ENCODE data around the gene DHRS2. TPM values are rescaled to one million over a fixed set of nuclear protein-coding genes. Genes with fewer than 3 reads are reported as not detected.

The DHRS2 gene
- polyA plus RNA-seq, 1 of the 3 experiments (the other 2 are of a cell fraction) = 1.2 TPM

GRCh38 chr14:23672200-23672599, 36.0 kb downstream of the DHRS2 start:
- WGBS (ENCODE audit: low lambda C conversion rate) = 17% methylated on average over 1 of the region's 1 CpG
- H3K27ac ChIP-seq (ENCODE audit: low read depth in 2 of 2, low read length in 1 of 2) = no peak overlapping the region
- no peak overlapping the region for H3K9ac ChIP-seq
- no peaks in the 10 kb centered on the region for H3K4me1 ChIP-seq (ENCODE audit: control insufficient read depth in 1 of 2, insufficient read depth in 2 of 2, low read depth in 1 of 2, low read length in 1 of 2)
- ChIA-PET CTCF (interaction anchor here (0.6 to 1.5 kb wide), 2 partner anchors 27 to 40 kb away, joined by 3 to 4 read pairs; no protein-coding TSS in a partner anchor), POLR2A (no interaction called here)
- no peaks in the 10 kb centered on the region; the same call in 1 of the 2 replicates for H3K27me3 ChIP-seq (ENCODE audit: insufficient read depth)
- H3K79me2 ChIP-seq (ENCODE audit: insufficient read depth) = no peaks in the 10 kb centered on the region
- no peak overlapping the region for H3K4me3 ChIP-seq (ENCODE audit: low read depth in 2 of 2, low read length in 1 of 2)
- H3F3A ChIP-seq (replicated peaks; ENCODE audit: insufficient read depth) = no peaks in the 10 kb centered on the region
- H2AFZ ChIP-seq (ENCODE audit: low read depth) = no peak overlapping the region
- no peaks in the 10 kb centered on the region for H3K9me2 ChIP-seq
- no peaks in the 10 kb centered on the region for H3K9me3 ChIP-seq
- H3K36me3 ChIP-seq (replicated peaks in 1 of 2; ENCODE audit: control insufficient read depth in 1 of 2, insufficient read depth in 2 of 2, low read length in 1 of 2) = no peaks in the 10 kb centered on the region
- no peak overlapping the region for H3K4me2 ChIP-seq
- H4K20me1 ChIP-seq (ENCODE audit: insufficient read depth) = no peaks in the 10 kb centered on the region
- TF ChIP-seq EZH2phosphoT487 (IDR thresholded peaks at IDR 0.05; ENCODE audit: borderline replicate concordance, low read depth) (no peak), EP300 (IDR thresholded peaks at IDR 0.05; ENCODE audit: borderline replicate concordance in 1 of 2, low read depth in 1 of 2, low read length in 1 of 2) (no peak), RFX5 (IDR thresholded peaks at IDR 0.05; ENCODE audit: low read length) (no peak), GABPA (IDR thresholded peaks at IDR 0.05; ENCODE audit: low read depth) (no peak), TAF1 (IDR thresholded peaks at IDR 0.05; ENCODE audit: borderline replicate concordance, low read depth, low read length) (no peak), RXRA (IDR thresholded peaks at IDR 0.05; ENCODE audit: borderline replicate concordance, low read depth) (no peak), RCOR1 (IDR thresholded peaks at IDR 0.05; ENCODE audit: low read length) (no peak), NFIC (IDR thresholded peaks at IDR 0.05; ENCODE audit: borderline replicate concordance) (no peak), ZBTB33 (IDR thresholded peaks at IDR 0.05; ENCODE audit: borderline replicate concordance, low read depth) (no peak)
- TF ChIP-seq, protein P1, sequence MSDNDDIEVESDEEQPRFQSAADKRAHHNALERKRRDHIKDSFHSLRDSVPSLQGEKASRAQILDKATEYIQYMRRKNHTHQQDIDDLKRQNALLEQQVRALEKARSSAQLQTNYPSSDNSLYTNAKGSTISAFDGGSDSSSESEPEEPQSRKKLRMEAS (IDR thresholded peaks at IDR 0.05; ENCODE audit: low read depth) = no peak
- no peak for DNase-seq

DNA sequence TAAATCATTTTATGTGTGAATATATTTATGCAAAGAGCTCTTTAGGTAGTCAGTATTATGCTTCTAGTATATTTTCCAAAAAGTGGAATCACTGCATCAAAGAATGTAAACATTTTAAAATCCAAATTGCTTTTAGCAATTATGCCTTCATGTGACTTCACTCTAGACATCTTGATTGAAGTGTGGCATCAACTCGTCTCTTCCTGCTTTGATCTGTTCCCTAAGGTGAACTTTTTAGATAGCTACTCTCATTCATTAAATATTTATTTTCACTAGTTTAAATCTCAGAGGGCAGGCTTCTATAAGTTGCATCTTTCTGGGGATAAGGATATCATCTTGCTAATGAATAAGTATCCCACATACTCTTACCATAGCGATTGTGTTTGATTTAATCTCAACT, 39.2 kb downstream of the DHRS2 start:
- ChIA-PET CTCF (interaction anchor here (0.9 to 1.2 kb wide), 2 partner anchors 9 to 44 kb away, joined by 5 read pairs; no protein-coding TSS in a partner anchor), POLR2A (no interaction called here)
- no peak overlapping the region for H3K9ac ChIP-seq
- H3K4me2 ChIP-seq = no peak overlapping the region
- H3K4me1 ChIP-seq (ENCODE audit: control insufficient read depth in 1 of 2, insufficient read depth in 2 of 2, low read depth in 1 of 2, low read length in 1 of 2) = no peaks in the 10 kb centered on the region
- no peak overlapping the region for H3K27ac ChIP-seq (ENCODE audit: low read depth in 2 of 2, low read length in 1 of 2)
- H4K20me1 ChIP-seq (ENCODE audit: insufficient read depth) = no peaks in the 10 kb centered on the region
- no peak overlapping the region for H2AFZ ChIP-seq (ENCODE audit: low read depth)
- H3K9me3 ChIP-seq = no peaks in the 10 kb centered on the region
- no peak for DNase-seq
- 13% methylated on average over 2 of the region's 2 CpGs for WGBS (ENCODE audit: low lambda C conversion rate)
- H3K79me2 ChIP-seq (ENCODE audit: insufficient read depth) = no peaks in the 10 kb centered on the region
- H3K4me3 ChIP-seq (ENCODE audit: low read depth in 2 of 2, low read length in 1 of 2) = no peak overlapping the region
- H3K27me3 ChIP-seq (ENCODE audit: insufficient read depth) = no peaks in the 10 kb centered on the region; the same call in 1 of the 2 replicates
- H3F3A ChIP-seq (replicated peaks; ENCODE audit: insufficient read depth) = no peaks in the 10 kb centered on the region
- no peaks in the 10 kb centered on the region for H3K36me3 ChIP-seq (replicated peaks in 1 of 2; ENCODE audit: control insufficient read depth in 1 of 2, insufficient read depth in 2 of 2, low read length in 1 of 2)
- no peaks in the 10 kb centered on the region for H3K9me2 ChIP-seq
- TF ChIP-seq CHD2 (IDR thresholded peaks at IDR 0.05; ENCODE audit: low read length, partially characterized antibody) (no peak), FOSL2 (IDR thresholded peaks at IDR 0.05; ENCODE audit: borderline replicate concordance, low read depth) (no peak), TAF1 (IDR thresholded peaks at IDR 0.05; ENCODE audit: borderline replicate concordance, low read depth, low read length) (no peak), GABPA (IDR thresholded peaks at IDR 0.05; ENCODE audit: low read depth) (no peak), GATA2 (CRISPR knock-in tag; IDR thresholded peaks at IDR 0.05) (no peak), YY1 (IDR thresholded peaks at IDR 0.05; ENCODE audit: low read depth) (no peak), IRF3 (IDR thresholded peaks at IDR 0.05; ENCODE audit: low read depth, low read length) (no peak), RFX5 (IDR thresholded peaks at IDR 0.05; ENCODE audit: low read length) (no peak), SMC3 (IDR thresholded peaks at IDR 0.05; ENCODE audit: low read depth, low read length) (no peak), FOXM1 (IDR thresholded peaks at IDR 0.05; ENCODE audit: low read depth) (no peak)
- TF ChIP-seq, protein P2, sequence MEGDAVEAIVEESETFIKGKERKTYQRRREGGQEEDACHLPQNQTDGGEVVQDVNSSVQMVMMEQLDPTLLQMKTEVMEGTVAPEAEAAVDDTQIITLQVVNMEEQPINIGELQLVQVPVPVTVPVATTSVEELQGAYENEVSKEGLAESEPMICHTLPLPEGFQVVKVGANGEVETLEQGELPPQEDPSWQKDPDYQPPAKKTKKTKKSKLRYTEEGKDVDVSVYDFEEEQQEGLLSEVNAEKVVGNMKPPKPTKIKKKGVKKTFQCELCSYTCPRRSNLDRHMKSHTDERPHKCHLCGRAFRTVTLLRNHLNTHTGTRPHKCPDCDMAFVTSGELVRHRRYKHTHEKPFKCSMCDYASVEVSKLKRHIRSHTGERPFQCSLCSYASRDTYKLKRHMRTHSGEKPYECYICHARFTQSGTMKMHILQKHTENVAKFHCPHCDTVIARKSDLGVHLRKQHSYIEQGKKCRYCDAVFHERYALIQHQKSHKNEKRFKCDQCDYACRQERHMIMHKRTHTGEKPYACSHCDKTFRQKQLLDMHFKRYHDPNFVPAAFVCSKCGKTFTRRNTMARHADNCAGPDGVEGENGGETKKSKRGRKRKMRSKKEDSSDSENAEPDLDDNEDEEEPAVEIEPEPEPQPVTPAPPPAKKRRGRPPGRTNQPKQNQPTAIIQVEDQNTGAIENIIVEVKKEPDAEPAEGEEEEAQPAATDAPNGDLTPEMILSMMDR (IDR thresholded peaks at IDR 0.05) = no peak
- TF ChIP-seq, protein P3, sequence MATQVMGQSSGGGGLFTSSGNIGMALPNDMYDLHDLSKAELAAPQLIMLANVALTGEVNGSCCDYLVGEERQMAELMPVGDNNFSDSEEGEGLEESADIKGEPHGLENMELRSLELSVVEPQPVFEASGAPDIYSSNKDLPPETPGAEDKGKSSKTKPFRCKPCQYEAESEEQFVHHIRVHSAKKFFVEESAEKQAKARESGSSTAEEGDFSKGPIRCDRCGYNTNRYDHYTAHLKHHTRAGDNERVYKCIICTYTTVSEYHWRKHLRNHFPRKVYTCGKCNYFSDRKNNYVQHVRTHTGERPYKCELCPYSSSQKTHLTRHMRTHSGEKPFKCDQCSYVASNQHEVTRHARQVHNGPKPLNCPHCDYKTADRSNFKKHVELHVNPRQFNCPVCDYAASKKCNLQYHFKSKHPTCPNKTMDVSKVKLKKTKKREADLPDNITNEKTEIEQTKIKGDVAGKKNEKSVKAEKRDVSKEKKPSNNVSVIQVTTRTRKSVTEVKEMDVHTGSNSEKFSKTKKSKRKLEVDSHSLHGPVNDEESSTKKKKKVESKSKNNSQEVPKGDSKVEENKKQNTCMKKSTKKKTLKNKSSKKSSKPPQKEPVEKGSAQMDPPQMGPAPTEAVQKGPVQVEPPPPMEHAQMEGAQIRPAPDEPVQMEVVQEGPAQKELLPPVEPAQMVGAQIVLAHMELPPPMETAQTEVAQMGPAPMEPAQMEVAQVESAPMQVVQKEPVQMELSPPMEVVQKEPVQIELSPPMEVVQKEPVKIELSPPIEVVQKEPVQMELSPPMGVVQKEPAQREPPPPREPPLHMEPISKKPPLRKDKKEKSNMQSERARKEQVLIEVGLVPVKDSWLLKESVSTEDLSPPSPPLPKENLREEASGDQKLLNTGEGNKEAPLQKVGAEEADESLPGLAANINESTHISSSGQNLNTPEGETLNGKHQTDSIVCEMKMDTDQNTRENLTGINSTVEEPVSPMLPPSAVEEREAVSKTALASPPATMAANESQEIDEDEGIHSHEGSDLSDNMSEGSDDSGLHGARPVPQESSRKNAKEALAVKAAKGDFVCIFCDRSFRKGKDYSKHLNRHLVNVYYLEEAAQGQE (IDR thresholded peaks at IDR 0.05; ENCODE audit: low read depth, low read length) = no peak

All from SK-N-SH (cell line).